Effector memory CD4-positive, alpha-beta T cell (primary cell): ENCODE data around the gene GTF2H4.
"Not testable (repeated sequence)": the region's sequence is repeated elsewhere in the genome, so short reads cannot be mapped to it uniquely, and the experiment has no call there.

Source experiments
- DNase-seq, 3 donors: peaks; one replicate each; pipeline ENCODE4 v3.0.0-alpha.2; 2020
- H3K27ac ChIP-seq: 2 replicates; pipeline ENCODE4 v1.7.0; 2013; ENCODE audit warnings: mild to moderate bottlenecking, low read length, moderate library complexity; ENCODE audit not compliant: insufficient read depth, poor library complexity, severe bottlenecking
- H3K27me3 ChIP-seq: replicated peaks from 2 replicates; pipeline ENCODE4 v1.7.0; 2013; ENCODE audit warnings: mild to moderate bottlenecking, low read length; ENCODE audit not compliant: insufficient read depth, control insufficient read depth, poor library complexity, severe bottlenecking
- H3K36me3 ChIP-seq: 2 replicates; pipeline ENCODE4 v1.7.0; 2013; ENCODE audit warnings: mild to moderate bottlenecking, low read length, moderate library complexity; ENCODE audit not compliant: control insufficient read depth, insufficient read depth
- H3K4me1 ChIP-seq: 2 replicates; pipeline ENCODE4 v1.7.0; 2013; ENCODE audit warnings: low read length, mild to moderate bottlenecking; ENCODE audit not compliant: control insufficient read depth, insufficient read depth, poor library complexity, severe bottlenecking
- H3K4me3 ChIP-seq: 2 replicates; pipeline ENCODE4 v1.7.0; 2013; ENCODE audit warnings: low read length, low read depth, mild to moderate bottlenecking; ENCODE audit not compliant: insufficient read depth, poor library complexity, severe bottlenecking
- H3K9me3 ChIP-seq: 2 replicates; pipeline ENCODE4 v1.7.0; 2013; ENCODE audit warnings: mild to moderate bottlenecking, low read length, moderate library complexity; ENCODE audit not compliant: control insufficient read depth

The GTF2H4 gene

GRCh38 chr6:30922447-30922852 lies 14.4 kb downstream of the GTF2H4 start:
- Histone ChIP-seq H3K36me3 (peaks cover 75% of the 10 kb centered on the region), H3K4me3 (no peak overlapping the region), H3K4me1 (no peaks in the 10 kb centered on the region), H3K27me3 (no peaks in the 10 kb centered on the region), H3K9me3 (no peaks in the 10 kb centered on the region), H3K27ac (no peak overlapping the region)
- DNase-seq, result no peak

- H3K9me3 ChIP-seq, H3K4me3 ChIP-seq, H3K4me1 ChIP-seq, DNase-seq, H3K27ac ChIP-seq, H3K27me3 ChIP-seq: not testable (repeated sequence)
- H3K36me3 ChIP-seq, result peaks cover 67% of the 10 kb centered on the region
Observed at GRCh38 chr6:30924040-30924627, 16.1 kb downstream of the GTF2H4 start.

DNA sequence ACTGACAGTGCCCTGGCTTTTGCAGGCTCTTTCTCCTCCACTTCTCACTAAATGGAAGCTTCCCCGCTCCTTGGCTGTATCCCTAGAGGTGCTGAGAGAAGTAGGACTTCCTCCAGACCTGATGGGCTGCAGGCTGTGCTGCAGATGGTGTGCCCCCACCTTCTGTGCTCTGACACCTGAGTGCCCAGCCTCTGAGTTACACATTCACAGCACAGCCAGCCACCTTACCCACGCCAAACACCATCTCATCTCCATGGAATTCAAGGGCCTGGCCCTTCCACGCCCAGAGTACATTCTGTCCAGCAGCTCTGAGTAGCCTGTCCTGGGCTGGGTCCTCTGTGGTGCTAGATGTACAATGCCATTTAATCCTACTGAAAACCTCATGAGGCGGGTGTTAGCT lies 18.6 kb downstream of the GTF2H4 start:
- no peak overlapping the region for H3K27ac ChIP-seq
- DNase-seq, result no peak
- H3K36me3 ChIP-seq, result peaks cover 42% of the 10 kb centered on the region
- H3K4me1 ChIP-seq, result no peaks in the 10 kb centered on the region
- H3K9me3 ChIP-seq, result no peaks in the 10 kb centered on the region
- H3K27me3 ChIP-seq, result no peaks in the 10 kb centered on the region
- no peak overlapping the region for H3K4me3 ChIP-seq

GRCh38 chr6:30927080-30927479 lies 19.1 kb downstream of the GTF2H4 start:
- not testable (repeated sequence) for H3K4me1 ChIP-seq, H3K4me3 ChIP-seq, DNase-seq, H3K27me3 ChIP-seq, H3K27ac ChIP-seq, H3K9me3 ChIP-seq
- H3K36me3 ChIP-seq, result peaks cover 38% of the 10 kb centered on the region

DNA sequence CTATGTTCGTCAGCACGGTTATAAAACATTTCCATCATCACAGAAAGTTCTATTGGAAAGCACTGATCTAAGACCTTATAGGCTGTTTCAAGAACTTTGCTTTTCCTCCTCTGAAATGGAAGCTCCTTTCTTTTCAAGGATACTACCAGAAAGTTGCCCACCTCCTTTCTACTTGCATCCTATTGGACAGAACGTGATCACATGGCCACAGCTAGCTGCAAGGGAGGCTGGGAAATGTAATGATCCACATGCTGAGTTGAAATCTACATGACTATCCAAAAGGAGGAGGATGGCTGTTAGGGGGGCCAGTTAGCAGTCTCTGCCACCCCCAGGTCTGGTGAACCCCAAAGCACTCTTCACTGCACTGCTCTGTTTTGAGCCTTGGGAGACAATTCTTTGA lies 20.7 kb downstream of the GTF2H4 start:
- Histone ChIP-seq H3K9me3 (no peaks in the 10 kb centered on the region), H3K36me3 (peaks cover 25% of the 10 kb centered on the region), H3K27me3 (no peaks in the 10 kb centered on the region), H3K27ac (no peak overlapping the region), H3K4me1 (no peaks in the 10 kb centered on the region), H3K4me3 (no peak overlapping the region)
- no peak for DNase-seq

DNA sequence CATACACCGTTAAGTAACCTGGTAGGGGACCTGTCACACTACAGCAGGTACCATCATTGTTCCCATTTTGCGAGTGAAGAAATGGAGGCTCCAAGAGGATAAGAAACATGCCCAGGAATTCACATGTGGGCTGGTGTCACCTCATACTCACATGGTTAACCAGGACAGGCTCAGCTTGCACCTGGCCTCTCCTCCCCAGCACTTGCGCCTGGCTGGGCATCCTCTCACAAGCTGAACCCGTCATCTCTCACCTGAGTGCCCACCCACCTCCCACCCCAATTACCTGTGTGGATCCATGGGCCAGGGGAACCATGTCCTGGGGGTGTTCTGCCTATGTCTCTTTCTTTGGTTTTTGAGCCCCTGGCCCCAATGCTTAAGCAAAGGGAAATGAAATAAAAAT lies 22.5 kb downstream of the GTF2H4 start:
- H3K9me3 ChIP-seq, result no peaks in the 10 kb centered on the region
- no peaks in the 10 kb centered on the region for H3K4me1 ChIP-seq
- no peaks in the 10 kb centered on the region for H3K27me3 ChIP-seq
- no peak overlapping the region for H3K4me3 ChIP-seq
- H3K36me3 ChIP-seq, result peaks cover 16% of the 10 kb centered on the region
- H3K27ac ChIP-seq, result no peak overlapping the region
- no peak for DNase-seq

DNA sequence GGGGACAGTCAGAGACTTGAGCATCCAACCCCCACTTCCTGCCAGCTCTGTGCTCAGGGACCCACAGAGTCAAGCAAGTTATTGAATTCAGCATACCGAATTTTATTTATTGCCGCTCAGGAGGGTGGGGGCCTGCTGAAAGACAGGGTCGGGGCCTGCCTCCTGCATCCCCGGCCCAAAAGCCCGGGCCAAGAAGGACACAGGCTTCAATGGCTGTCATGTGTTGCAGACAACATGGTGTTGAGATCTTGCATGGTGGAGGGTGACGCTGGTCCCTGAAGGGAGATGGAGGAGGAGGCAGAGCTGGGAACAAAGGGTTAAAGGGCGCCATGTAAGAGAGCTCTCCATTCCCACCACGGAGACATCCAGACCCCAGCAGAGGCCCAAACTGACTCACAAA lies 23.3 kb downstream of the GTF2H4 start:
- Histone ChIP-seq H3K27me3 (no peaks in the 10 kb centered on the region), H3K9me3 (no peaks in the 10 kb centered on the region), H3K4me1 (no peaks in the 10 kb centered on the region), H3K27ac (no peak overlapping the region), H3K4me3 (no peak overlapping the region), H3K36me3 (peaks cover 8% of the 10 kb centered on the region)
- DNase-seq, result no peak

GRCh38 chr6:30931969-30932645 lies 24.1 kb downstream of the GTF2H4 start, which contains the start of gene SFTA2:
SFTA2 (minus strand) TSS chr6:30932170; CDS start chr6:30932096, 74 bp downstream.
- H3K27me3 ChIP-seq, result no peaks in the 10 kb centered on the region
- H3K4me3 ChIP-seq, result no peak within 1 kb of the TSS
- no peaks in the 10 kb centered on the region for H3K36me3 ChIP-seq
- H3K27ac ChIP-seq, result no peak within 1 kb of the TSS
- H3K4me1 ChIP-seq, result no peaks in the 10 kb centered on the region
- no peak for DNase-seq
- no peaks in the 10 kb centered on the region for H3K9me3 ChIP-seq

DNA sequence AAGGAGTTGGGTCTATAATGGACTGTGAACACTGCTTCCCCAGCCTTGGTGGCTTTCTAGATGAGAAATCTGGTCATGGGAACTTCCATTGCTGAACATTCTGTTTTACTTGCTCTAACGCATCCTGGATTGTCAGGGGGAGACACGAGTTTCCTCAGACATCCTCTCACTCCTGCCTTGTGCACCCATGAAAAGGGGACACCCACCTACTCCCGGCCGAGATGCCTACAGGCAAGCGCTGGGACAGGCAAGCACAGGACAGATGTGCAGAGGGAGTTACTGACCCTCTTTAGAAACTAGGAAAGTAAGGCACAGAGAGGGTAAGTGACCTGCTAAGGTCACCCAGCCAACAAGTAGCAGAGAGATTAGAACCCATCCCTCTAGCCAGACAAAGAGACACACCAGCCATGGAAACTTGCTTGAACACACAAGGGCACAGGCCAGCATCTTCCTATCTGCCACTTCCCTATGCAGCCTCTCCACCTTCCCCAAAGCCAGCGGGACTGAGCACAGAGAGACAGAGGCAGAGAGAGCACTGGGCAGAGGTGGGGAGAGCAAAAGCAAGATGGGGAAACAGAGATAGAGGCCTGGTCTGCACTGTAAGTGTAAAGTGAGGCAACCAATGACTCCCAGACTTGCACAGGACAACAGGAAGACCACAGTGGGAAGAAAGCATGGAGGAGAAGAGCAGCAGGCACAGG lies 24.8 kb downstream of the GTF2H4 start:
- no peaks in the 10 kb centered on the region for H3K9me3 ChIP-seq
- H3K36me3 ChIP-seq, result no peaks in the 10 kb centered on the region
- H3K4me3 ChIP-seq, result no peak overlapping the region
- no peak overlapping the region for H3K27ac ChIP-seq
- DNase-seq, result no peak
- H3K27me3 ChIP-seq, result no peaks in the 10 kb centered on the region
- H3K4me1 ChIP-seq, result no peaks in the 10 kb centered on the region

GRCh38 chr6:30935018-30935417 lies 27.0 kb downstream of the GTF2H4 start:
- no peaks in the 10 kb centered on the region for H3K9me3 ChIP-seq
- DNase-seq, result no peak
- no peaks in the 10 kb centered on the region for H3K27me3 ChIP-seq
- H3K27ac ChIP-seq, result no peak overlapping the region
- H3K4me3 ChIP-seq, result no peak overlapping the region
- H3K36me3 ChIP-seq, result no peaks in the 10 kb centered on the region
- H3K4me1 ChIP-seq, result no peaks in the 10 kb centered on the region
